ENCODE data around the gene CHST11. TPM values are rescaled to one million over a fixed set of nuclear protein-coding genes. Genes with fewer than 3 reads are reported as not detected.

CHST11 gene
- total and polyA plus RNA-seq, 9 of the 15 experiments (the other 6 are each of a cell fraction or from before 2014, with no cell fraction given), result 2.3 to 38.7 (median 15.0) TPM

DNA sequence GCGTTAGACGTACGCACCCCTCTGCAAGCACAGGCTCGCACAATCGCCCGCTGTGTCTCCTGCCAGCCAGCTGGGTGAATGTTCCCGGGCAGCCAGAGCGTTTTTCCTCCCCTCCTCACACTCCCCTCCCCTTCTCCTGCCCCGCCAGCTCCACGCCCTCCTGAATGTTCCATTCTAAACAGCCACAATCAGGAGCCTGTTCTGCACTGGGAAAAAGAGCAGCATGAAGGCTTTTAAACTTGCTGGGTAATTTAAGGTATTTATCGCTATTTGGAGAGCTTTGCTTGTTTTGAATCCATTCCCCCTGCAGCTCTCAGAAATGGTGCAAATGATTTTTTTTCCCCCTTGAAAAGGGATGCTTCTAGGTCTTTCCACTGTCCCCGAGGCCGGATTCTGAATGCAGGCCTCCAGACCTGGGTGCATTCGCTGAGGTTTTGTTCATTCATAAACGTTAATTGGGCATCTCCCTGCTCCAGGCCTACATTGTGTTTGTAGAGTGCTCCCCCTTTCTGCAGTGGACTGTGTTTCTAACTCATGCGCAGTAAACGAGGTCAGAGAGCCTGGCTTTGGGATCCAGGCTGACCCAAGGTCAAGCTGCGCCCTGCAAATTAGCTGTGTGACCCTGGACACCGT lies 212.5 kb downstream of the CHST11 start (continued):
- TF ChIP-seq CTCF (IDR thresholded peaks at IDR 0.05 in 2 of 3, conservative IDR thresholded peaks at IDR 0.05 in 1 of 3; ENCODE audit: insufficient read depth in 2 of 3, low read depth in 1 of 3, low read length in 3 of 3), result peak; percentile 32 to 56 (median 41); a peak in 5 of 6 replicates
- peak; percentile 22; the same call in 1 of the 2 replicates for TF ChIP-seq ESRRA (IDR thresholded peaks at IDR 0.05; ENCODE audit: borderline replicate concordance, low read depth)
- TF ChIP-seq GATA2 (CRISPR knock-in tag; IDR thresholded peaks at IDR 0.05), result no peak
- peak; percentile 39 to 53; a peak in 3 of 4 replicates for TF ChIP-seq RAD21 (CRISPR knock-in tag; conservative IDR thresholded peaks at IDR 0.05 in 1 of 2, IDR thresholded peaks at IDR 0.05 in 1 of 2)
- no peak for TF ChIP-seq NFATC3 (IDR thresholded peaks at IDR 0.05)

- ChIA-PET CTCF (ENCODE audit: low intra/inter-chr PET ratio) (interaction anchor here (0.8 to 1.2 kb wide), 3 partner anchors 213 to 455 kb away, joined by 3 read pairs; partner anchors contain the start of genes CHST11 and TXNRD1), POLR2A (interaction anchor here (0.7 to 1.4 kb wide), 2 partner anchors 10 to 228 kb away, joined by 3 read pairs; no protein-coding TSS in a partner anchor)
- Histone ChIP-seq H3K9ac (ENCODE audit: insufficient read depth in 1 of 2, low read depth in 2 of 2, low read length in 2 of 2) (no peak overlapping the region), H3K79me2 (ENCODE audit: control insufficient read depth, insufficient read depth, low read length) (peaks cover 34% of the 10 kb centered on the region), H3K9me3 (replicated peaks; ENCODE audit: control insufficient read depth, insufficient read depth, low read depth, low read length) (no peaks in the 10 kb centered on the region), H3K27me3 (ENCODE audit: control insufficient read depth in 2 of 2, insufficient read depth in 2 of 2, low read length in 2 of 2) (no peaks in the 10 kb centered on the region), H3K4me2 (ENCODE audit: insufficient read depth, low read length) (no peak overlapping the region), H4K20me1 (replicated peaks; ENCODE audit: control insufficient read depth, insufficient read depth, low read length) (peaks cover 11% of the 10 kb centered on the region; the same call in 1 of the 2 replicates), H2AFZ (ENCODE audit: low read depth, low read length) (no peak overlapping the region), H3K4me3 (no peak overlapping the region), H3K27ac (ENCODE audit: extremely low read depth, low read depth, low read length) (no peak overlapping the region), H3K9me1 (ENCODE audit: control insufficient read depth, insufficient read depth, low read length) (no peaks in the 10 kb centered on the region), H3K36me3 (ENCODE audit: control insufficient read depth, insufficient read depth, low read length) (peaks cover 7% of the 10 kb centered on the region; the same call in 1 of the 3 replicates), H3K4me1 (replicated peaks in 1 of 2; ENCODE audit: control insufficient read depth in 2 of 2, insufficient read depth in 2 of 2, low read length in 2 of 2) (peaks cover 30 to 41% of the 10 kb centered on the region in 2 experiments; a peak in 4 of 5 replicates)
- ATAC-seq (no peak), FAIRE-seq (no peak), DNase-seq (ENCODE audit: extremely low read depth in 1 of 4, low spot score in 3 of 4) (no peak)
- no TSS peak for BruUV-seq (replicated peaks)
- WGBS (ENCODE audit: insufficient coverage, low coverage, missing lambda C conversion rate), result 85% methylated on average over 6 of the region's 6 CpGs
- in situ Hi-C loops (cut with MboI), result loop anchor here (10.0 kb wide), 1 partner anchor 285 kb away; no protein-coding TSS in a partner anchor
- TF ChIP-seq ESRRA (IDR thresholded peaks at IDR 0.05; ENCODE audit: borderline replicate concordance, low read depth) (0 out of 2 replicates have a peak, but pooled peaks have one; percentile 1), CBX3 (IDR thresholded peaks at IDR 0.05; ENCODE audit: borderline replicate concordance in 1 of 2, low read length in 2 of 2) (no peak), PTBP1 (IDR thresholded peaks at IDR 0.05; ENCODE audit: low read depth, low read length) (no peak)
- intact Hi-C loops (cut with micrococcal nuclease), result loop anchor here (5.0 to 10.0 kb wide), 3 partner anchors 155 to 288 kb away; partner anchors contain the start of gene CHST11
Observed at GRCh38 chr12:104669851-104670337, 213.1 kb downstream of the CHST11 start.
